Non-pigmented ciliary epithelial cell (primary cell): ENCODE data around the gene NOX4.
"Not testable (repeated sequence)": the region's sequence is repeated elsewhere in the genome, so short reads cannot be mapped to it uniquely, and the experiment has no call there.

Experiments used
- DNase-seq: peaks from one replicate; pipeline ENCODE4 v3.0.0-alpha.2; 2010; ENCODE audit warnings: low read depth

Gene NOX4

DNA sequence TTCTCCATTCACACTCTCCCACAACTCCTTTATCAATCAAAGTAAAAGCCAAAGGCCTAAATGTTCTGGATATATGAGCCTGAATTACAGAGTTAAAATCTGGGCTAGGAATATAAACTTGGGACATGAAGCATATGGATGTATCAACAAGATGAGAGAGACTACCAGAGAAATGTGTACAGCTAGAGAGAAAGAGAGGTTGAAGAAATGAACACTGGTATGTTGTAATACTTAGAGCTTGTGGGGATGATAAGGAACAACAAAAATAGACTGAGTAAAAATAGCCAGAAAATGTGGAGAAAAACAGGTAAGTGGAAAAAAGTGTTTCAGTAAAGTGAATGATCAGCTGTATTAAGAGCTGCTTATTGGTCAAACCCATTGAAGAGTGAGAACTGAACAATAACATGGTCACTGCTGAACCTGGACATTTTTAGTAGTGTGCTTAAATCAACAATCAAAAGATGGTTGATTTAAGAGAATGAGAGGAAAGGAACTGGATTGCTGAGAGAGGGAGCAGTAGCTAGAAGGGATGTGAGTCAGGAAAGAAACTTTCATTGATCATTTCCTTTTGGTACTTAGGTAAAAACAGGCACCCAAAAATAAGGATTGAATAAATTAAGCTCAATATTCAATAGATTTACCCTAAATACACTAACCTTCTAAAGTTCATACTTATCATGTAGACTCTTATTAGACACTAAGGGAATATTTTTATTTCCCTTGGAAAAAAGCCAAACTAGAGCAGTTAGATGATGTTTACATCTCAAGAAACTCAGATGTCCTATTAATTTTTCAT is 111.0 kb downstream of the NOX4 start:
- DNase-seq, result not testable (repeated sequence)

DNA sequence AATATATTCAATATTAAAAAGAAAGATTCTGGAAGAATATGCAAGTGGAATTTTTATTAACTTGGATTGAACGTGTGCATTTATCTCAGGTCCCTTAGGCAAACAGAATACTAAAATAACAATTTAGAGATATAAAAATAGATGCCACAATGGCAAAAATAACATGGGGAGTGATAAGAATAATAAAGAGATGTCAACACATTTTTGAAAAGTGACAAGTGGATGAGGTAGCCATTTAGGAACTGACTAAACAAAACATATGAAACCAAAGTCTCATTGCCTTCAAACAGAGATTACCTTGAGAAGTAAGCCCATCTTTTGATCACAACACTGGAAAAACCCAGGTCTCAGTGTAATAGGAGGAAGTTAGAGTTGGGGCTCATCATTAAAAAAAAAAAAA is 112.2 kb downstream of the NOX4 start:
- DNase-seq, result not testable (repeated sequence)

DNA sequence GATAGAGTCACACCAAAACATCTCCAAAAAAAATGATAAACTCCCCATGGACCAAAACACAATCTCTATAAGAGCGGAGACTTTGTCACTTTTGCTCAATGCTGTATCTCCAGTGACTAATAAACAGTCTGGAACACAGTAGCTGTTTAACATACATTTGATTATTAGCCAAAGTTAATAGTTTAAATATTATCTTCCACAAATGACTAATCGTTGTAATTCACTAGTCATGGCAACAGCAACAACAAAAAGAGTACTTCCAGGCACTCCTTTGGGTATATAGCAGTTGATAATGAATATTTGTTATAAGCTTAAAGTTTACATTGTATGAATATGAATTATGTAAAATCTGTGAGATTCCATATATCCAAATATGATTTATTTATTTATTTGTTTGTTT is 121.8 kb downstream of the NOX4 start:
- DNase-seq, result not testable (repeated sequence)

DNA sequence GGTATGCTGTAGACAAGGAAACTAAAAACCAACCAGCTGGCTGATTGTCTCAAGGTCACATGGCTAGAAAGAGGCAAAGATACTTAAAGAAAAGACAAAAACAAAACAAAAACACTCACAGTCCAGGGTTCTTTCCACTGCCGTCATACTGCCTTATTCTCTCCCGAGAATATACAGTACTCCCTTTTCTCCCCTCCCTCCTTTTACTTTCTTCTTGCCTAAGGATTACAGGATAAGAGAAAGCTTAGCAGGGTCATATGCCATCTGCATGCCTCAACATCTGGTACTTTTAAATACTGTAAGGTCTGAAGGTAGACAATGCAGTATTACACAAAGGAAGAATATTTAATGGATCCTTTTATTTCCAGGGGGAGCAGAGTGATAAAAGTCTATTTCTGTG is 126.3 kb downstream of the NOX4 start:
- DNase-seq, result not testable (repeated sequence)

DNA sequence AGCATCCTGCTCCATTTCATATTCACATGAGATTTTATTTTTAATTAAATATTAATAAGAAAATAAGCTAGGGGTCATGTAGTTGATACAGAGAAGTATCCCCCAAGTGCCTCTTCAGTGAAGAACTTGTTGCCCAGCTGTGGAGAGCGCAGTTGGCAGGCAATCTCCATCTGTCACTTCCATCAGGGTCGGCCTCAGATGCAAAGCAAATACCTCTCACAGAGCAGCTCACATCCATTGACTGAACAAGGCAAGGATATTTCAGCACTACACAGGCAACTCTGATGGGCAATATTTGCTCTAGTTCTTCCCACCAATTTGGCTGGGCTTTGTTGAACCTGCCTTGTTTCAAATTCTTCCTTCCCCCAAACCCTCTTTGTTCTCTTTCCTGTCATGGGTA is 129.4 kb downstream of the NOX4 start:
- no peak for DNase-seq

DNA sequence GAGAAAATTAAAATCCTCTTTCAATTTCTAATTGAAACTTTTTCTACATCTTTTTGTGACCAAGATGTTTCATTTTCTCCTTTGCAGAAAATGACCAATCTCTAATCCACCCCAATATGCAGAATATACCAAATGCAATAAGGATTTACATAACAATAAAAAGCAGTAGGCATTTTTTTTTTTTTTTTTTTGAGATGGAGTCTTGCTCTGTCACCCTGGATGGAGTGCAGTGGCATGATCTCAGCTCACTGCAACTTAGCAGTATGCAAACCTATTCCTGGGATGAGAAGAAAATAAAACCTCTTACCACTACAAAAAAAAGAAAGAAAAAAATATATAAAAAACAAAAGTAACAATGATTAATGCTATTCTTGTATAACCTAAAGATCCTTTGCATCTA is 132.0 kb downstream of the NOX4 start:
- DNase-seq, result not testable (repeated sequence)

DNA sequence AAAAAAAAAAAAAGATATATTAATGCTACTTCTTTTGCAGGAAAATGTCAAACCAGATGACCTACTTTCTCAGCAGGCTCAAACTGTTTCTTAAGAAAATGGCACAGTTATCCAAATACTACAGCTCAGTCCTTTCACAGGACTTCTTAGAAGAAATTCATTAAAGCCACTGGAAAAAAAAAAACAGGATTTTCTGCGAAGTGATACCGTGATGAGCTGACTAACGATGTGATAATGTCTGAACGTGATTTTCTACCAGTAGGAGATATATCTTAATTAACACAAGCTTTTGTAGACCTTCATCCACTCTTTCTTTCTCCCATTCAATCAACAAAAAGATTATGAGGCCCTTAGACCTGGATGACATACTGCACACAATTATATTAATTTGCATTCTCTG is 132.4 kb downstream of the NOX4 start:
- DNase-seq, result no peak

DNA sequence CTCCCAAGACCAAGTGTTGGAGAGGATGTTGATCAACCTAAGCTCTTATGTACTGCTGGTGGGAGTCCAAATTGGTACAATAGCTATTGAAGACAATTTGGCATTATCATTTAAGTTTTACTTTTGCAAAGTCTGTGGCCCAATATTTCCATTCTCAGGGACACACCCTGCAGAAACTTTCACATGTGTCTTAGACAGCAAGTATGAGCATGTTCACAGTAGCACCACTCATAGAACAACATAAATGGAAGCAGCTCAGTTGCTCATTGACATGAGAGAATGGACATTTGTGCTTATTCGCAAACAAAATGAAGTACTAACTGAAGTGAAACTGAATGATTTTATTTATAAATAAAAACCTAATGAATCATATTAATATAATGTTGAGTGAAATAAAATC is 135.5 kb downstream of the NOX4 start:
- DNase-seq, result no peak

DNA sequence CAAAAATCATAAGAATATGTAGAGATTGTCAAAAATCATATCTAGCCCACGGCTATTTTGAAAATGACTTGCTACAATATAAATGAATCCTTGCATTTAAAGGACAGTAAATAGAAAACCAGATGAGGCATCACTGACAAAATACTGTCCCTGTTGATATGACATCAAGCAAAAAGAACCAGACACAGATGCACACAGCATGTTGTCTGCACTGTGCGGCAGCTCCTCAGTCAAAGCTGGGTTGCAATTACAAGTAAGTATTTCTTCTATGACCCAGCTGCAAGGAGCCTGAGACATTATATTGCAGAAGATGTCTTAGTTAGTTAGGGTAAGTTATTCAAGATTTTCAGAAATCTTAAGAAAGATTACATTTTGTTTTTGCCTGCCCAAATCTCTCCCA is 136.7 kb downstream of the NOX4 start:
- not testable (repeated sequence) for DNase-seq

DNA sequence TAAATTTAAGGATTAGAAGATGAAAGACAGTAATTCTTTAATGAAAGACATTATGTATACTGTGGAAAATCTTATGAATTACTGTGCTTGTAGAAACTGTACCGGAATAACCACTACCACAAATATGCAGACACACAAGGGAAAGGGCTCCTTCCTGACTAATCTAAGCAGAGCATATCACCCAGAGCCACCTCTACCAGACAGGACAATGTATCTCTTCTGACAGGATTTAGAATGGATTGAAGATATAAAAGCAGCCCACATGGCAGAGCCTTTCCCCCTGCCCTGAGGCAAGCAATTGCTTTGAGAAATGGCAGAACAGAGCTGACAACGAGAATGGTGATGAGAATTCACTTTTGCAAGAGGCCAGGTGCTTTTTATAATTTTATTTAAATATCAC is 144.1 kb downstream of the NOX4 start:
- DNase-seq, result peak; percentile 32

DNA sequence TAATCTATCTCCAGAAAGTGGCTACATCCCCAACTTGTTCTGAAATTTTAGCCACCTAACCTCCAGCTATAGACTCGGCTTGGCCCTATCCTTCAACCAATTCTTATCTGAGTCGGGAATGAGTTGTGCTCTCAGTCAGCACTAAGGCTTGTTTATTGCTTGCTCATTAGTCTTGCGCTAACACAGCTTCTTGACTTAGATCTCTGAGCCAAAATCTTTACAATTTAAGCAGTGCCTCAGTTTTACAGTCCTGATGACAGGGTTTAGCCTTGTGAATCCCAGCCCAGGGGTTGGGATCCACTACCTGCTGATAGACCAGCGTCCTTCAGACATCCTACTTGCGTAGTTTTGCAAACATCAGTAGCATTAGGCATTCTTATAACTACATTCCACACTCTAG is 144.6 kb downstream of the NOX4 start:
- no peak for DNase-seq

DNA sequence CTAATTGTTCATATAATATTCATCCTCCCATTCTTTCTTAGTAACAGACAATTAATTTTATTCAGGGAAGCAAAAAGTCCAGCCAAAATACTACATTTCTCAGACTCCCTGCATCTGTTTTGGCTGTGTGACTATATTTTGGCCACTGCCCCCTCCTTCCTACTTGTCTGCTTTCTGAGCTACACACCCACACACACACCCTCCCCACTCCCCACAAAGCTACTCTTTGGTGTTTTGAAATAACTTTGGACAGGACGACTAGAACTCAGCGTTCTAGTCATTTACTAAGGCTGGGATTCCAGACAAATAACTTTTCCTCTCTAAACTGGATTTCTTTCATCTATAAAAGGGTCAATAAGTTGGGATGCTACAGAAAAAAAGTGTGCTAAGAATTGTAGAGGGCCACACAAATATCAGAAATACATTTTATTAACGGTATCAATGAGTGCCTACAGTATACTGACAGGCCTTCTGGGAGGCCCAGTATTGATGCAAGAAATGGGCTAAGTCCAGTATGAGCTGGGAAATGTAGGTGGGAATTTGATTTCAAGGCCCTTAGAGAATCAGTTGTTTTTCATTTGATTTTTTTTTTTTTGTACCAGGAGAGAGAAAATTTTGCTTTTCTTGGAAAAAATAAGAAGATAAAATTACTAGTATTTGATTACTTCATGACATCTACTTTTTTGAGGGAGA is 148.1 kb downstream of the NOX4 start:
- not testable (repeated sequence) for DNase-seq

DNA sequence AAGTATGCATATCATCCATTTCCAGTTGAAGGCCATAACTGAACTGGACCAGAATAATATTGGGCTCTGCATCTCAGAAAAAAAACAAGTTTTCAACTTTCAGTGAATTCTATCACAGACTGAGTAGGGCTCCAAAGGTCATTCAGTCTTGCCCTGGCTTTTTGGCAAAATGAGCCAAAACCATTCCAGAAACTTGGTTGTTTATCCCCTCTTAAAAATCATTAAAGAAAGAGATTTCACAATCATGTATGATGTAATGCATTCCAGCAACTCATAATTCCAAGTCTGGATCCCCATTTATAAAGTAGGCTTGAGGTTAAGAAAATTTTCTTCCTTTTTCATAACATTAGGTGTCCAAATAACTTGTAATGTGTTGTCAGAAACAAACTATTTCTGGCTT is 150.7 kb downstream of the NOX4 start:
- not testable (repeated sequence) for DNase-seq

DNA sequence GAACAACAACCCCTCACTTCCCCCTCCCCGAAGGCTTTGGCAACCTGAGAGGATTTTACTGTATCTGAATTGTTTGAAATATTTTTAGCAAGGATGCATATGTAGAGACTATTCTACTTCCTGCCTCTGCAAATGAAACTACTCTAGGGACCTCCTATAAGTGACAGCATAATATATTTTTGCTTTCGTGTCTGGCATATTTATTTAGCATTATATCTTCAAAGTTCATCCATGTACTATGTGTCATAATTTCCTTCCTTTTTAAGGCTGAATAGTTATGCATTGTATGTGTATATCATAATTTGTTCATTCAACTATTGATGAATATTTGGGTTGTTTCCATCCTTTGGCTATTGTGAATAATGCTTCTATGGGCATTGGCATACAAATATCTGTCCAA is 153.1 kb downstream of the NOX4 start:
- not testable (repeated sequence) for DNase-seq

DNA sequence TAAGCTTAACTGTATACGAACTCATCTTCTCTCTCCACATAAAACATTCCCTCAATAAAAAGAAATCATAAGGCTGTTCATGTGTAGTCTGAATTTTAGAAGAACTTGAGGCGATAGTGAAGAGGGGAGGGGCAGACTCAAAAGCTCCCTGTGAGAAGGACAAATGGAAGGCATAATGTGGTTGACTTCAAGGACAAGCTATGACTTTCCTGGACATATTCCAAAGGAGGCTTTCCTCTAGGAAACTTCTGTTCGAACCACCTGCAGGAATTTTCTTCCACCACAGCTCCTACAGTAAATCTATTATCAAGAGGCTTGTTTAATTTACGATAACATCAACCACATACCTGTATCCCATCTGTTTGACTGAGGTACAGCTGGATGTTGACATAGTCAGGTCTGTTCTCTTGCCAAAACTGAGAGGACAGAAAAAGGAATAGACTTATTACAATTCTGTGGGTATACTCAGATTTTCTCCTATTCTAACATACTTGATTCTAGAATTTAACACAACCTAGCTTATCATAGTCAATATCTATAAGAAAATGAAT is 154.0 kb downstream of the NOX4 start:
- not testable (repeated sequence) for DNase-seq

DNA sequence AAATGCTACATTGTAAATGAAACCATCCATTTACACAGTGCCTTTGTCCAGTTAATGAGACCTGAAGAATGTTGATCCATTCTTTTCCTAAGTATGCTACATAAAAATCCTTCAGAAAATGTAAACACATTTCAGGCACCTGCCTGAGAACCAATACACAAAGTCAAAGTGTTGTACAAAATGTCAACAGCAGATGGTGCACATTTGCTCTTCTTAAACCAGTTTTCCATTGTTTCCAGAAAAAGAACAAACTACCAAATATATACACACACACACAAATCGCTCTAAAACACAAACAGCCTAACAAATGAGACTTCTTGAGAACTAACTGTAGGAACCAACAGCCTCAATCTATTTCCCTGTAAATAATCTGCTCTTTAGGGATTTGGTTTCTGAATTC is 157.5 kb downstream of the NOX4 start:
- DNase-seq, result not testable (repeated sequence)

DNA sequence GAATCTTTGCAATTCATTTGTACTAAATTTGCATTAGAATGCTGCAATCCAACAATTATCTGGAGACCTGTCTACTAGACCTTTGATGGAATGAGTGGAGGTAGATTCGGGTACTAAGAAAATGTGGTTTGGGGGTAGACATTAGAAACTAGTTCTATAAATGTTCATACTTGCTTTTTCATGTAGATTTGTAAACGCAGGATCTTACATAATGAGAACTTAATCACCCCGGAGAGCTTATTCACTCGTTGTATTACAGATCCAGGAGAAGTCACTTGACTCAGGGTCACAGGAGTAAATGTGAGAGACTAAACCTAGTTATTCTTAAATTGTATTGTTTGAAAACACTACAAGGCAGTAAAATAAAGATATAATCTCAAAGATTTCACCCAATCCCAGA is 159.2 kb downstream of the NOX4 start:
- DNase-seq, result not testable (repeated sequence)

DNA sequence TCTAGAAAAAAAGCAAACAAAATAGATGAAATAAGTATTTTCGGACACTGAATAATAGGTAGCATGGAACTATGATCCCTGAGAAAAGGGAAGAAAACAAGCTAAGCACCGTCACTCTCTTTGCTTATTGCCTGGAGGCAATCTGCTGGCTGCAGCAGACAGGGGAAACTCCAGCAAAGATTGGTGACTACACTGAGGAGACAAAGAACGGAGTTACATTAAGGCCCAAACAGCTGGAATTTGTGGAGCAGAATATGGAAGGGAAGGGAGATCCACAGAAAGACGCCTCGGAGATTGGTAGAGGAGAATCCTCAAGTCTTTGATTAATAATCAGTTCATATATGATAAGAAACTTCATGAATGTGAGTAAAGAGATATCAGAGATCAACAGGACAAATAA is 163.3 kb downstream of the NOX4 start:
- DNase-seq, result no peak

DNA sequence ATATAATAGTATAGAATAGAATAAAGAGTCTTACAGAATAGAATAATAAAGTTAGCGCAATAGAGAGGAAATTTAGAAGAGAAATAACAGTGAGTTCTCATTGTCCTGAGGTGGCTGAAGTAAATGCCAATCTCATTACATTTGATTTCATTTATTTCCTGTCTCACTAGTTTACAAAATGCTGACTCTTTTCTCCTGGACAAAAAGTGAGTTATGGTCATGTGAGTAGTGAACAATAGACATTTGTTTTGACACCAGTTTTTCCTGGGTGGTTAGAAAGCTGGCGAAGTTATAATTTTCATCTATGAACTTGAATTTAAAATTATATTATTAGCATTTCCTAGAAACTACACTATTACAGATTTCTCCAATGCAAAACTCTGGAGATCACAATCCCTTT is 169.8 kb downstream of the NOX4 start:
- no peak for DNase-seq

DNA sequence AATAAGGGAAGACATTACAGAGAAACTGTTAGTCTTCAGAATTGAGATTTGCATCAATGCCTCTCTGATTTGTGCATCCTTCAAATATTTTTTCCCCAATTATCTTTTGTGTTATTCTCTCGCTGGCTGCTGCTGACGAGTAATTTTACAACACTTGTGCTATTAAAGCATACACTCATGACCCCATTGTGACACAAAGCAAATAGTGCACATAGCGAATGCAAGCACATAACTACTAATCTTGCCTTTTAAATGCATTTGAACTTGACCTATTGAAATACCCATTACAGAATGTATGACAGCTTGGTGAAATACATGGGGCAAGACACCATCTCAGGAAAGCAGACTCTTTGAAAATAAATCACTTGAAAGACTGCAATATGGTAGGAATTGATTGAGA is 180.6 kb downstream of the NOX4 start:
- not testable (repeated sequence) for DNase-seq

DNA sequence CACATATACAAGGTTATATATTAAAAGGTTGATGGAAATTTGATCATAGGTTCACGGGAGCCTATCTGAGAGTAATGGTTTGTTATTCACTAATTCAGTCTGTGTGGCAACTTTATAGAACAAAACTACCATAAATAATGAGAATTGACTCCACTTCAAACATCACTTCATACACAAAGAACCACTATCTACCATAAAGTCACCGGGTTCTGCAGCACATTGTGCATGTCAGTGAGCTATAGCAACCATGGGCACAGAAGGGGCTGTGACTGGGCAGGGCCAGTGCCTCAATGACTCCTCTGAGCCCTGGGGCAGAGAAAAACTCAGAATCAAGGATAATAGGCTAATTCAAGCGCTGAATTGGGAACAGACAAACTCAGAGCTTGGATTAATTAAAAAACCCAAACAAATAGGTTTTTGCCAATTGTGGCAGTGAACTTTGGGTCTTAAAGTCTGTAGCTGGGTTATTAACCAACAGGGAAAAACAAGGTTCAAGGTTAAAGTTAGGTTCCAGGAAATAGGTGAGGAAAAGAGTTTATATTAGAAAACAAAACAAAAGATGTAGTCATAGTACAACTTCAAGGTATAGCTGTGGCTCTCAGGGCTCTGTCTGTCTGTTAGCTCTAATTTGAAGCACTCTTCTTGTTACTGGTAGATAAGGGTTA is 181.7 kb downstream of the NOX4 start:
- DNase-seq, result not testable (repeated sequence)

DNA sequence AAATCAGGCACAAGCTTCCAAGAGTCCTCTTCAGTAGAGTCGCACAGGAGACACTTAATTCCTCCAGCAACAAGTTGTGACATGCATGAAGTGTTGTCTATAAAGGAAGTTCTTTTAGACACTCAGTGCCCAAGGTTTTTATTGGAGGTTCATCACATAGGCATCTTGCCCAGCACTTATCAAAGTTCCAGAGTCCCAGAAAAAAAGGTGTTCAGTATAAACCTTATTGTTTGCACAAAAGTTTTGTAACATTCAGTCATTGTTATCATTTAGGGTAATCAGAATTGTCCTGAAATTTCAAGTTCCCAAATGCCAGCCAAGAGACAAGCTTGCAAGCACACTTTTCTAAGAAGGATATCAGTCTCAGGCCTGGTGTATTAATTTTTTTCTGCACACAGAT is 182.9 kb downstream of the NOX4 start:
- not testable (repeated sequence) for DNase-seq

DNA sequence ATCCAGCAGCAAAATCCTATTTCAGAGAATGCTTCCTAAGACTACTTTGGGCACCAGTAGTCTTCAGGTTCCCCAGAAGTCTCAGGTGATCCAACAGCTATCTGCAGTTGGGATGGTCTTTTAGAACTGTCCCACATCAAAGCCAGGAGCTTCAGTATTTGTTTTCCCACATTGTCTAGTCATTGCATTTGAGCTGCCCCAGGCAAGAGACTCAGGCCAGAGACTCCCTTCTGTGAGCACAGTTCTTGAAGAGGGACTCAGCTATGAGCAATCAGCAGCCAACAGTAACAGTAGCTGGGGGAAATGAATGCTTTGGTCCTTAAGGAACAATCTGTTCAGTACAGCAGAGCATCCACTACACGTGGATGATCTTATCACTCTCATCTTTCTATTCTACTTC is 188.1 kb downstream of the NOX4 start:
- not testable (repeated sequence) for DNase-seq
